ENCODE measurements around the gene MPDZ. TPM values are rescaled to one million over a fixed set of nuclear protein-coding genes. Genes with fewer than 3 reads are reported as not detected.
A peak's percentile ranks its signal among the peaks of the same experiment; 100 is the strongest.

Gene MPDZ
- total RNA-seq, 1 donor from 2014 or later: 43.6 TPM

GRCh38 chr9:13144166-13144775, 135.2 kb downstream of the MPDZ start:
- DNase-seq (ENCODE audit: low spot score in 2 of 2): no peak
- FAIRE-seq: no peak

- DNase-seq (ENCODE audit: low spot score in 2 of 2): no peak
- FAIRE-seq: no peak
These were observed 136.2 kb downstream of the MPDZ start for GRCh38 chr9:13143281-13143680.

- DNase-seq (ENCODE audit: low spot score in 2 of 2): no peak
- FAIRE-seq: peak; percentile 54
These were observed 136.7 kb downstream of the MPDZ start for GRCh38 chr9:13142776-13143175.

- DNase-seq (ENCODE audit: low spot score in 2 of 2): no peak
- no peak for FAIRE-seq
These were observed 137.9 kb downstream of the MPDZ start for GRCh38 chr9:13141629-13142028.

- peak; percentile 94 for FAIRE-seq
- no peak for DNase-seq (ENCODE audit: low spot score in 2 of 2)
These were observed 138.5 kb downstream of the MPDZ start for GRCh38 chr9:13140843-13141592.

GRCh38 chr9:13139641-13140171, 139.8 kb downstream of the MPDZ start:
- DNase-seq (ENCODE audit: low spot score in 2 of 2): no peak
- FAIRE-seq: no peak

- FAIRE-seq: no peak
- no peak for DNase-seq (ENCODE audit: low spot score in 2 of 2)
These were observed 142.1 kb downstream of the MPDZ start for GRCh38 chr9:13137426-13137825.

GRCh38 chr9:13131991-13132390, 147.5 kb downstream of the MPDZ start:
- DNase-seq (ENCODE audit: low spot score in 2 of 2): no peak
- no peak for FAIRE-seq

GRCh38 chr9:13131416-13131815, 148.1 kb downstream of the MPDZ start:
- DNase-seq (ENCODE audit: low spot score in 2 of 2) (no peak), FAIRE-seq (no peak)

GRCh38 chr9:13128266-13128860, 151.1 kb downstream of the MPDZ start:
- FAIRE-seq (no peak), DNase-seq (ENCODE audit: low spot score in 2 of 2) (no peak)

GRCh38 chr9:13127131-13127530, 152.4 kb downstream of the MPDZ start:
- no peak for DNase-seq (ENCODE audit: low spot score in 2 of 2)
- no peak for FAIRE-seq

GRCh38 chr9:13125261-13125660, 154.2 kb downstream of the MPDZ start:
- FAIRE-seq: no peak
- no peak for DNase-seq (ENCODE audit: low spot score in 2 of 2)

- no peak for DNase-seq (ENCODE audit: low spot score in 2 of 2)
- no peak for FAIRE-seq
These were observed 156.6 kb downstream of the MPDZ start for GRCh38 chr9:13122756-13123369.

- no peak for DNase-seq (ENCODE audit: low spot score in 2 of 2)
These were observed 161.2 kb downstream of the MPDZ start for GRCh38 chr9:13118313-13118712.

GRCh38 chr9:13116292-13116691, 163.2 kb downstream of the MPDZ start:
- no peak for DNase-seq (ENCODE audit: low spot score in 2 of 2)
- FAIRE-seq: no peak

More at GRCh38 chr9:13118313-13118712, 161.2 kb downstream of the MPDZ start:
- FAIRE-seq: no peak

- DNase-seq (ENCODE audit: low spot score in 2 of 2) (no peak), FAIRE-seq (no peak)
These were observed 165.7 kb downstream of the MPDZ start for GRCh38 chr9:13113751-13114150.

GRCh38 chr9:13113216-13113615, 166.3 kb downstream of the MPDZ start:
- no peak for DNase-seq (ENCODE audit: low spot score in 2 of 2)
- no peak for FAIRE-seq

- DNase-seq (ENCODE audit: low spot score in 2 of 2) (no peak), FAIRE-seq (no peak)
These were observed 167.7 kb downstream of the MPDZ start for GRCh38 chr9:13111778-13112177.

GRCh38 chr9:13110766-13111417, 168.6 kb downstream of the MPDZ start:
- no peak for FAIRE-seq
- DNase-seq (ENCODE audit: low spot score in 2 of 2): no peak

GRCh38 chr9:13109781-13110180, 169.7 kb downstream of the MPDZ start:
- DNase-seq (ENCODE audit: low spot score in 2 of 2): no peak

GRCh38 chr9:13107008-13107407, 172.5 kb downstream of the MPDZ start:
- DNase-seq (ENCODE audit: low spot score in 2 of 2) (no peak), FAIRE-seq (no peak)

More at GRCh38 chr9:13109781-13110180, 169.7 kb downstream of the MPDZ start:
- FAIRE-seq: no peak

Data from frontal cortex (tissue), 4 donors.